Thyroid gland (tissue), 4 donors: ENCODE measurements around the gene AVPI1. TPM values are rescaled to one million over a fixed set of nuclear protein-coding genes. Genes with fewer than 3 reads are reported as not detected.

Experiments used
- DNase-seq, 2 donors: peaks; one replicate each; pipeline ENCODE4 v3.0.0-alpha.2; 2019
- H3K27ac ChIP-seq, 3 donors: fragments of 200-600 bp; sonication (generic); 1 replicate in 2 of 3; 2 replicates in 1 of 3; pipeline ENCODE4 v1.5.1; 2016 to 2019; ENCODE audit warnings: mild to moderate bottlenecking in 1 of 3, moderate library complexity in 1 of 3
- H3K27me3 ChIP-seq: fragments of 200-600 bp; sonication (generic); one replicate; pipeline ENCODE4 v1.5.1; 2019
- H3K36me3 ChIP-seq, 2 donors: fragments of 200-600 bp; sonication (generic); one replicate each; pipeline ENCODE4 v1.5.1; 2016 to 2019
- H3K4me1 ChIP-seq, 2 donors: fragments of 200-600 bp; sonication (generic); one replicate each; pipeline ENCODE4 v1.5.1; 2017 to 2019
- H3K4me3 ChIP-seq, 3 donors: fragments of 200-600 bp; sonication (generic); replicated peaks in 1 of 3; 1 replicate in 2 of 3; 2 replicates in 1 of 3; pipeline ENCODE4 v1.5.1; 2016; ENCODE audit warnings: mild to moderate bottlenecking in 1 of 3
- H3K9me3 ChIP-seq: fragments of 200-600 bp; sonication (generic); one replicate; pipeline ENCODE4 v1.5.1; 2017
- CTCF ChIP-seq, 6 experiments: fragments of 200-600 bp in 3 of 6; fragments of 450-650 bp in 3 of 6; sonication (generic) in 3 of 6; IDR thresholded peaks; one replicate each; pipeline ENCODE4 v1.5.1; 2016 to 2019; ENCODE audit warnings: antibody characterized with exemption in 6 of 6, mild to moderate bottlenecking in 2 of 6, inconsistent platforms in 1 of 6, moderate library complexity in 1 of 6
- POLR2A ChIP-seq, 2 donors: fragments of 450-650 bp; IDR thresholded peaks; one replicate each; pipeline ENCODE4 v1.6.1; 2017; ENCODE audit warnings: antibody characterized with exemption in 2 of 2, mild to moderate bottlenecking in 2 of 2, moderate library complexity in 1 of 2
- whole genome bisulfite sequencing, 2 donors: methylation state at CpG; one replicate each; pipeline ENCODE4 v1.1.5; 2017; 5-methylcytosine and 5-hydroxymethylcytosine counted together
- intact Hi-C: fragments of 100-400 bp; cut with DNase I; formaldehyde crosslinking; loops from one replicate; pipeline ENCODE4 v1.15.1; 2023
- total RNA-seq, 4 donors: library from RNA; depleted of rRNA; stranded (reverse); fragments of >200 nt; gene quantifications; one replicate each; pipeline ENCODE4 v1.2.3, GENCODE V29; 2016

Gene AVPI1
- total RNA-seq, 4 donors from 2014 or later: 6.7 to 17.8 (median 11.2) TPM

- DNase-seq: no peak
- H3K27me3 ChIP-seq: no peaks in the 10 kb centered on the region
- TF ChIP-seq POLR2A (IDR thresholded peaks at IDR 0.05) (no peak), CTCF (IDR thresholded peaks at IDR 0.05) (no peak)
- H3K27ac ChIP-seq: no peak overlapping the region
- peaks cover 0 to 14% of the 10 kb centered on the region in 2 donors for H3K4me1 ChIP-seq
- intact Hi-C loops: no loop called here
- 62 to 96% methylated on average over 4 to 10 of the region's 11 CpGs for WGBS, 2 donors
- no peaks in the 10 kb centered on the region for H3K36me3 ChIP-seq
- no peak overlapping the region for H3K4me3 ChIP-seq
- H3K9me3 ChIP-seq: no peaks in the 10 kb centered on the region
These were observed 20.3 kb upstream of the AVPI1 start for GRCh38 chr10:97707134-97707861.

GRCh38 chr10:97705006-97705670, 18.1 kb upstream of the AVPI1 start:
- H3K27ac ChIP-seq: no peak overlapping the region
- 85 to 97% methylated on average over 3 of the region's 3 CpGs for WGBS, 2 donors
- no peak for DNase-seq
- H3K4me1 ChIP-seq: peaks cover 0 to 7% of the 10 kb centered on the region in 2 donors
- intact Hi-C loops: no loop called here
- no peak overlapping the region for H3K4me3 ChIP-seq
- no peaks in the 10 kb centered on the region for H3K27me3 ChIP-seq
- no peaks in the 10 kb centered on the region for H3K9me3 ChIP-seq
- TF ChIP-seq POLR2A (IDR thresholded peaks at IDR 0.05) (no peak), CTCF (IDR thresholded peaks at IDR 0.05) (no peak)
- no peaks in the 10 kb centered on the region for H3K36me3 ChIP-seq

GRCh38 chr10:97704341-97704740, 17.3 kb upstream of the AVPI1 start:
- Histone ChIP-seq H3K9me3 (no peaks in the 10 kb centered on the region), H3K27me3 (no peaks in the 10 kb centered on the region), H3K36me3 (no peaks in the 10 kb centered on the region), H3K4me1 (peaks cover 0 to 3% of the 10 kb centered on the region in 2 donors), H3K4me3 (no peak overlapping the region), H3K27ac (no peak overlapping the region)
- TF ChIP-seq CTCF (IDR thresholded peaks at IDR 0.05): no peak
- WGBS, 2 donors: 62 to 65% methylated on average over 1 of the region's 1 CpG
- no peak for DNase-seq
- intact Hi-C loops: no loop called here

GRCh38 chr10:97703398-97704067, 16.5 kb upstream of the AVPI1 start:
- TF ChIP-seq POLR2A (IDR thresholded peaks at IDR 0.05) (no peak), CTCF (IDR thresholded peaks at IDR 0.05) (no peak)
- intact Hi-C loops: no loop called here
- H3K36me3 ChIP-seq: no peaks in the 10 kb centered on the region

More at GRCh38 chr10:97703398-97704067, 16.5 kb upstream of the AVPI1 start:
- no peak for DNase-seq
- Histone ChIP-seq H3K27me3 (no peaks in the 10 kb centered on the region), H3K4me1 (no peaks in the 10 kb centered on the region), H3K27ac (no peak overlapping the region), H3K9me3 (no peaks in the 10 kb centered on the region), H3K4me3 (no peak overlapping the region)
- 83 to 95% methylated on average over 7 of the region's 7 CpGs for WGBS, 2 donors
